Neural cell (in vitro differentiated cells): ENCODE measurements around the gene ABHD12B. TPM values are rescaled to one million over a fixed set of nuclear protein-coding genes. Genes with fewer than 3 reads are reported as not detected.

Source experiments
- H2AFZ ChIP-seq: fragments of 200-600, 300-800 bp; sonication (generic), shearing (Covaris generic); 2 replicates; pipeline ENCODE4 v1.6.0; 2014; ENCODE audit warnings: low read depth, mild to moderate bottlenecking, antibody characterized with exemption, low read length, moderate library complexity
- H3F3A ChIP-seq: fragments of 200-600 bp; shearing (Covaris generic); 2 replicates; pipeline ENCODE4 v1.6.1; 2016; ENCODE audit warnings: mild to moderate bottlenecking, moderate library complexity, mixed read lengths, antibody characterized with exemption, low read length; ENCODE audit not compliant: insufficient read depth, poor library complexity, severe bottlenecking
- H3K27ac ChIP-seq: fragments of 200-600, 300-800 bp; sonication (generic), shearing (Covaris generic); 2 replicates; pipeline ENCODE4 v1.5.1; 2014; ENCODE audit warnings: mild to moderate bottlenecking, low read length, moderate library complexity
- H3K27me3 ChIP-seq: fragments of 300-800, 200-600 bp; sonication (generic), shearing (Covaris generic); 2 replicates; pipeline ENCODE4 v1.6.0; 2014; ENCODE audit warnings: mild to moderate bottlenecking, low read depth, low read length, moderate library complexity; ENCODE audit not compliant: insufficient read depth
- H3K36me3 ChIP-seq: fragments of 300-800, 200-600 bp; sonication (generic), shearing (Covaris generic); 2 replicates; pipeline ENCODE4 v1.5.1; 2014; ENCODE audit warnings: mild to moderate bottlenecking, antibody characterized with exemption, low read length, moderate library complexity; ENCODE audit not compliant: insufficient read depth
- H3K4me2 ChIP-seq: fragments of 300-800, 200-600 bp; sonication (generic), shearing (Covaris generic); 2 replicates; pipeline ENCODE4 v1.6.0; 2014; ENCODE audit warnings: mild to moderate bottlenecking, low read length
- H3K4me3 ChIP-seq: fragments of 300-800, 200-600 bp; sonication (generic), shearing (Covaris generic); 2 replicates; pipeline ENCODE4 v1.5.1; 2014; ENCODE audit warnings: mild to moderate bottlenecking, low read length, moderate library complexity
- H3K79me2 ChIP-seq: fragments of 200-600 bp; shearing (Covaris generic); replicated peaks from 2 replicates; pipeline ENCODE4 v1.6.0; 2014; ENCODE audit warnings: mild to moderate bottlenecking, low read length, moderate library complexity; ENCODE audit not compliant: insufficient read depth
- H3K9ac ChIP-seq: fragments of 300-800, 200-600 bp; sonication (generic), shearing (Covaris generic); 2 replicates; pipeline ENCODE4 v1.6.1; 2016; ENCODE audit warnings: mild to moderate bottlenecking, low read length, mixed read lengths
- H3K9me2 ChIP-seq: fragments of 200-600 bp; shearing (Covaris generic); 2 replicates; pipeline ENCODE4 v1.6.1; 2016; ENCODE audit warnings: mild to moderate bottlenecking, low read length, mixed read lengths; ENCODE audit not compliant: insufficient read depth
- H3K9me3 ChIP-seq: fragments of 200-600, 300-800 bp; sonication (generic), shearing (Covaris generic); 2 replicates; pipeline ENCODE4 v1.6.1; 2016; ENCODE audit warnings: mild to moderate bottlenecking, mixed run types, low read length, moderate library complexity, mixed read lengths
- H4K20me1 ChIP-seq: fragments of 200-600 bp; shearing (Covaris generic); 2 replicates; pipeline ENCODE4 v1.6.1; 2016; ENCODE audit warnings: mild to moderate bottlenecking, mixed run types; ENCODE audit not compliant: insufficient read depth
- CTCF ChIP-seq: fragments of 450-650 bp; IDR thresholded peaks from 2 replicates; pipeline ENCODE4 v1.5.1; 2014; ENCODE audit warnings: antibody characterized with exemption, mild to moderate bottlenecking, moderate library complexity; ENCODE audit not compliant: poor library complexity, severe bottlenecking
- EP300 ChIP-seq: fragments of 450-650 bp; conservative IDR thresholded peaks from 2 replicates; pipeline ENCODE4 v1.6.1; 2014; ENCODE audit warnings: antibody characterized with exemption, mild to moderate bottlenecking, moderate library complexity; ENCODE audit not compliant: poor library complexity, severe bottlenecking
- EZH2 ChIP-seq: fragments of 200-600, 300-800 bp; shearing (Covaris generic), sonication (generic); IDR thresholded peaks from 2 replicates; pipeline ENCODE4 v1.6.1; 2014; ENCODE audit warnings: antibody characterized with exemption, low read length, borderline replicate concordance, mild to moderate bottlenecking; ENCODE audit not compliant: insufficient read depth, poor library complexity, severe bottlenecking
- MXI1 ChIP-seq: fragments of 450-650 bp; conservative IDR thresholded peaks from 2 replicates; pipeline ENCODE4 v1.6.1; 2014; ENCODE audit warnings: antibody characterized with exemption, mild to moderate bottlenecking; ENCODE audit not compliant: poor library complexity, severe bottlenecking
- POLR2AphosphoS5 ChIP-seq: IDR thresholded peaks from 2 replicates; pipeline ENCODE4 v1.6.1; 2012
- RAD21 ChIP-seq: fragments of 450-650 bp; conservative IDR thresholded peaks from 2 replicates; pipeline ENCODE4 v1.6.1; 2014; ENCODE audit warnings: antibody characterized with exemption, mild to moderate bottlenecking, moderate library complexity
- REST ChIP-seq: IDR thresholded peaks from 2 replicates; pipeline ENCODE4 v1.6.1; 2012; ENCODE audit warnings: borderline replicate concordance
- SMC3 ChIP-seq: fragments of 450-650 bp; conservative IDR thresholded peaks from 2 replicates; pipeline ENCODE4 v1.6.1; 2014; ENCODE audit warnings: antibody characterized with exemption, mild to moderate bottlenecking, moderate library complexity; ENCODE audit not compliant: poor library complexity
- TAF1 ChIP-seq: IDR thresholded peaks from 2 replicates; pipeline ENCODE4 v1.6.1; 2012; ENCODE audit warnings: low read depth
- polyA plus RNA-seq: library from polyadenylated mRNA; depleted of rRNA; stranded (reverse); fragments of >200 nt; gene quantifications from 2 replicates; pipeline ENCODE4 v1.2.3, GENCODE V29; 2014

Gene ABHD12B
- polyA plus RNA-seq, 1 donor from 2014 or later = not detected

- Histone ChIP-seq H3K27ac (no peak overlapping the region), H3K4me3 (no peak overlapping the region), H2AFZ (no peak overlapping the region), H3F3A (no peaks in the 10 kb centered on the region), H3K4me2 (no peak overlapping the region), H3K9me3 (no peaks in the 10 kb centered on the region), H3K79me2 (no peaks in the 10 kb centered on the region), H3K9me2 (no peaks in the 10 kb centered on the region), H3K9ac (no peak overlapping the region), H3K36me3 (no peaks in the 10 kb centered on the region), H4K20me1 (no peaks in the 10 kb centered on the region), H3K27me3 (no peaks in the 10 kb centered on the region)
- no peak for TF ChIP-seq EZH2
- TF ChIP-seq POLR2AphosphoS5 = no peak
- no peak for TF ChIP-seq REST
- TF ChIP-seq MXI1 = no peak
- TF ChIP-seq SMC3 = no peak
- TF ChIP-seq EP300 = no peak
- TF ChIP-seq CTCF = no peak
- TF ChIP-seq TAF1 = no peak
- TF ChIP-seq RAD21 = no peak
Measured at GRCh38 chr14:50839048-50839447, 32.8 kb upstream of the ABHD12B start.

- H3K27me3 ChIP-seq = no peaks in the 10 kb centered on the region
- H3F3A ChIP-seq = no peaks in the 10 kb centered on the region
- H3K4me3 ChIP-seq = no peak overlapping the region
- no peak overlapping the region for H2AFZ ChIP-seq
- H3K27ac ChIP-seq = no peak overlapping the region
- no peak for TF ChIP-seq MXI1
- no peak for TF ChIP-seq SMC3
- TF ChIP-seq EP300 = no peak
- TF ChIP-seq EZH2 = no peak
- no peak for TF ChIP-seq REST
- no peak overlapping the region for H3K4me2 ChIP-seq
- no peaks in the 10 kb centered on the region for H3K9me3 ChIP-seq
- H3K79me2 ChIP-seq = no peaks in the 10 kb centered on the region
- H3K9ac ChIP-seq = no peak overlapping the region
- no peaks in the 10 kb centered on the region for H4K20me1 ChIP-seq
- no peaks in the 10 kb centered on the region for H3K36me3 ChIP-seq
- no peaks in the 10 kb centered on the region for H3K9me2 ChIP-seq
Measured at GRCh38 chr14:50839691-50840090, 32.2 kb upstream of the ABHD12B start.
